HG03108 (cell line): ENCODE data around the gene SYNPO2L.
"Not testable (repeated sequence)": the region's sequence is repeated elsewhere in the genome, so short reads cannot be mapped to it uniquely, and the experiment has no call there.

ENCODE experiments used
- ATAC-seq: cut with Tn5 transposase; IDR thresholded peaks from one replicate; pipeline ENCODE4 v1.9.1; 2021; ENCODE audit warnings: moderate library complexity; ENCODE audit not compliant: unreplicated experiment

The SYNPO2L gene

GRCh38 chr10:73620974-73621373 is 34.9 kb downstream of the SYNPO2L start:
- not testable (repeated sequence) for ATAC-seq

- not testable (repeated sequence) for ATAC-seq
Measured at GRCh38 chr10:73617143-73617542, 38.7 kb downstream of the SYNPO2L start.

GRCh38 chr10:73614720-73615119 is 41.1 kb downstream of the SYNPO2L start:
- no peak for ATAC-seq

GRCh38 chr10:73609116-73609515 is 46.7 kb downstream of the SYNPO2L start:
- no peak for ATAC-seq

GRCh38 chr10:73601486-73601921 is 54.3 kb downstream of the SYNPO2L start:
- no peak for ATAC-seq

GRCh38 chr10:73597346-73597745 is 58.5 kb downstream of the SYNPO2L start:
- no peak for ATAC-seq
